ENCODE measurements around the gene NONO. TPM values are rescaled to one million over a fixed set of nuclear protein-coding genes. Genes with fewer than 3 reads are reported as not detected.

Gene NONO
- total and polyA plus RNA-seq, 2 experiments from 2014 or later = 342 to 656 TPM

GRCh38 chrX:71292669-71293365 lies 9.4 kb downstream of the NONO start:
- Histone ChIP-seq H3K4me1 (ENCODE audit: insufficient read depth) (no peaks in the 10 kb centered on the region; the same call in 1 of the 2 replicates), H4K20me1 (replicated peaks; ENCODE audit: insufficient read depth) (peaks cover 6% of the 10 kb centered on the region), H3K79me2 (replicated peaks; ENCODE audit: insufficient read depth) (peaks cover 44% of the 10 kb centered on the region), H3K27me3 (ENCODE audit: insufficient read depth) (no peaks in the 10 kb centered on the region), H3K4me3 (no peak overlapping the region), H3K4me2 (no peak overlapping the region), H3K27ac (ENCODE audit: low read depth) (peak overlapping the region; percentile 45), H3F3A (replicated peaks; ENCODE audit: low read depth) (peaks cover 16% of the 10 kb centered on the region; the same call in 1 of the 2 replicates), H2AFZ (no peak overlapping the region), H3K9me2 (ENCODE audit: insufficient read depth) (no peaks in the 10 kb centered on the region), H3K36me3 (ENCODE audit: insufficient read depth) (peaks cover 64% of the 10 kb centered on the region)
- H3K36me3 Mint-ChIP-seq (ENCODE audit: low read depth) = peaks cover 86% of the 10 kb centered on the region
- H3K27ac Mint-ChIP-seq = 0 out of 2 replicates have a peak overlapping the region, but pooled peaks have one; percentile 62
- H3K27me3 Mint-ChIP-seq (ENCODE audit: insufficient read depth, low read depth, poor library complexity) = peaks cover 4% of the 10 kb centered on the region
- DNase-seq (ENCODE audit: low spot score) (no peak), ATAC-seq (no peak)
- TF ChIP-seq, protein P1, sequence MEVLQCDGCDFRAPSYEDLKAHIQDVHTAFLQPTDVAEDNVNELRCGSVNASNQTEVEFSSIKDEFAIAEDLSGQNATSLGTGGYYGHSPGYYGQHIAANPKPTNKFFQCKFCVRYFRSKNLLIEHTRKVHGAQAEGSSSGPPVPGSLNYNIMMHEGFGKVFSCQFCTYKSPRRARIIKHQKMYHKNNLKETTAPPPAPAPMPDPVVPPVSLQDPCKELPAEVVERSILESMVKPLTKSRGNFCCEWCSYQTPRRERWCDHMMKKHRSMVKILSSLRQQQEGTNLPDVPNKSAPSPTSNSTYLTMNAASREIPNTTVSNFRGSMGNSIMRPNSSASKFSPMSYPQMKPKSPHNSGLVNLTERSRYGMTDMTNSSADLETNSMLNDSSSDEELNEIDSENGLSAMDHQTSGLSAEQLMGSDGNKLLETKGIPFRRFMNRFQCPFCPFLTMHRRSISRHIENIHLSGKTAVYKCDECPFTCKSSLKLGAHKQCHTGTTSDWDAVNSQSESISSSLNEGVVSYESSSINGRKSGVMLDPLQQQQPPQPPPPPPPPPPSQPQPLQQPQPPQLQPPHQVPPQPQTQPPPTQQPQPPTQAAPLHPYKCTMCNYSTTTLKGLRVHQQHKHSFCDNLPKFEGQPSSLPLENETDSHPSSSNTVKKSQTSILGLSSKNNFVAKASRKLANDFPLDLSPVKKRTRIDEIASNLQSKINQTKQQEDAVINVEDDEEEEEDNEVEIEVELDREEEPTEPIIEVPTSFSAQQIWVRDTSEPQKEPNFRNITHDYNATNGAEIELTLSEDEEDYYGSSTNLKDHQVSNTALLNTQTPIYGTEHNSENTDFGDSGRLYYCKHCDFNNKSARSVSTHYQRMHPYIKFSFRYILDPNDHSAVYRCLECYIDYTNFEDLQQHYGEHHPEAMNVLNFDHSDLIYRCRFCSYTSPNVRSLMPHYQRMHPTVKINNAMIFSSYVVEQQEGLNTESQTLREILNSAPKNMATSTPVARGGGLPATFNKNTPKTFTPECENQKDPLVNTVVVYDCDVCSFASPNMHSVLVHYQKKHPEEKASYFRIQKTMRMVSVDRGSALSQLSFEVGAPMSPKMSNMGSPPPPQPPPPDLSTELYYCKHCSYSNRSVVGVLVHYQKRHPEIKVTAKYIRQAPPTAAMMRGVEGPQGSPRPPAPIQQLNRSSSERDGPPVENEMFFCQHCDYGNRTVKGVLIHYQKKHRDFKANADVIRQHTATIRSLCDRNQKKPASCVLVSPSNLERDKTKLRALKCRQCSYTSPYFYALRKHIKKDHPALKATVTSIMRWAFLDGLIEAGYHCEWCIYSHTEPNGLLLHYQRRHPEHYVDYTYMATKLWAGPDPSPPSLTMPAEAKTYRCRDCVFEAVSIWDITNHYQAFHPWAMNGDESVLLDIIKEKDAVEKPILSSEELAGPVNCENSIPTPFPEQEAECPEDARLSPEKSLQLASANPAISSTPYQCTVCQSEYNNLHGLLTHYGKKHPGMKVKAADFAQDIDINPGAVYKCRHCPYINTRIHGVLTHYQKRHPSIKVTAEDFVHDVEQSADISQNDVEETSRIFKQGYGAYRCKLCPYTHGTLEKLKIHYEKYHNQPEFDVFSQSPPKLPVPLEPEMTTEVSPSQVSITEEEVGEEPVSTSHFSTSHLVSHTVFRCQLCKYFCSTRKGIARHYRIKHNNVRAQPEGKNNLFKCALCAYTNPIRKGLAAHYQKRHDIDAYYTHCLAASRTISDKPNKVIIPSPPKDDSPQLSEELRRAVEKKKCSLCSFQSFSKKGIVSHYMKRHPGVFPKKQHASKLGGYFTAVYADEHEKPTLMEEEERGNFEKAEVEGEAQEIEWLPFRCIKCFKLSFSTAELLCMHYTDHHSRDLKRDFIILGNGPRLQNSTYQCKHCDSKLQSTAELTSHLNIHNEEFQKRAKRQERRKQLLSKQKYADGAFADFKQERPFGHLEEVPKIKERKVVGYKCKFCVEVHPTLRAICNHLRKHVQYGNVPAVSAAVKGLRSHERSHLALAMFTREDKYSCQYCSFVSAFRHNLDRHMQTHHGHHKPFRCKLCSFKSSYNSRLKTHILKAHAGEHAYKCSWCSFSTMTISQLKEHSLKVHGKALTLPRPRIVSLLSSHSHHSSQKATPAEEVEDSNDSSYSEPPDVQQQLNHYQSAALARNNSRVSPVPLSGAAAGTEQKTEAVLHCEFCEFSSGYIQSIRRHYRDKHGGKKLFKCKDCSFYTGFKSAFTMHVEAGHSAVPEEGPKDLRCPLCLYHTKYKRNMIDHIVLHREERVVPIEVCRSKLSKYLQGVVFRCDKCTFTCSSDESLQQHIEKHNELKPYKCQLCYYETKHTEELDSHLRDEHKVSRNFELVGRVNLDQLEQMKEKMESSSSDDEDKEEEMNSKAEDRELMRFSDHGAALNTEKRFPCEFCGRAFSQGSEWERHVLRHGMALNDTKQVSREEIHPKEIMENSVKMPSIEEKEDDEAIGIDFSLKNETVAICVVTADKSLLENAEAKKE (CRISPR knock-in tag; IDR thresholded peaks at IDR 0.05) = no peak
- no peak for TF ChIP-seq REST (IDR thresholded peaks at IDR 0.05; ENCODE audit: unreplicated experiment)
- TF ChIP-seq, protein P2, sequence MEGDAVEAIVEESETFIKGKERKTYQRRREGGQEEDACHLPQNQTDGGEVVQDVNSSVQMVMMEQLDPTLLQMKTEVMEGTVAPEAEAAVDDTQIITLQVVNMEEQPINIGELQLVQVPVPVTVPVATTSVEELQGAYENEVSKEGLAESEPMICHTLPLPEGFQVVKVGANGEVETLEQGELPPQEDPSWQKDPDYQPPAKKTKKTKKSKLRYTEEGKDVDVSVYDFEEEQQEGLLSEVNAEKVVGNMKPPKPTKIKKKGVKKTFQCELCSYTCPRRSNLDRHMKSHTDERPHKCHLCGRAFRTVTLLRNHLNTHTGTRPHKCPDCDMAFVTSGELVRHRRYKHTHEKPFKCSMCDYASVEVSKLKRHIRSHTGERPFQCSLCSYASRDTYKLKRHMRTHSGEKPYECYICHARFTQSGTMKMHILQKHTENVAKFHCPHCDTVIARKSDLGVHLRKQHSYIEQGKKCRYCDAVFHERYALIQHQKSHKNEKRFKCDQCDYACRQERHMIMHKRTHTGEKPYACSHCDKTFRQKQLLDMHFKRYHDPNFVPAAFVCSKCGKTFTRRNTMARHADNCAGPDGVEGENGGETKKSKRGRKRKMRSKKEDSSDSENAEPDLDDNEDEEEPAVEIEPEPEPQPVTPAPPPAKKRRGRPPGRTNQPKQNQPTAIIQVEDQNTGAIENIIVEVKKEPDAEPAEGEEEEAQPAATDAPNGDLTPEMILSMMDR (conservative IDR thresholded peaks at IDR 0.05; ENCODE audit: low read depth in 2 of 2) = no peak
- no peak for TF ChIP-seq EZH2phosphoT487 (IDR thresholded peaks at IDR 0.05; ENCODE audit: unreplicated experiment)
- TF ChIP-seq ETS1 (IDR thresholded peaks at IDR 0.05) = no peak
- H3K4me3 Mint-ChIP-seq = no peak overlapping the region
- H3K9me3 Mint-ChIP-seq = no peaks in the 10 kb centered on the region
- peaks cover 2% of the 10 kb centered on the region; the same call in 1 of the 3 replicates for H3K4me1 Mint-ChIP-seq

Data from GM23338 (cell line).